Vagina (tissue), 2 donors: ENCODE results near the gene MAML3. TPM values are rescaled to one million over a fixed set of nuclear protein-coding genes. Genes with fewer than 3 reads are reported as not detected.
A peak's percentile ranks its signal among the peaks of the same experiment; 100 is the strongest.

ENCODE experiments used
- DNase-seq, 2 donors: peaks; one replicate each; pipeline ENCODE4 v3.0.0-alpha.2; 2017; ENCODE audit errors: extremely low spot score in 2 of 2
- H3K27ac ChIP-seq: fragments of 200-600 bp; sonication (generic); one replicate; pipeline ENCODE4 v1.5.1; 2019
- H3K27me3 ChIP-seq: fragments of 200-600 bp; sonication (generic); one replicate; pipeline ENCODE4 v1.5.1; 2019
- H3K36me3 ChIP-seq, 2 donors: fragments of 200-600 bp; sonication (generic); one replicate each; pipeline ENCODE4 v1.5.1; 2017 to 2019
- H3K4me1 ChIP-seq: fragments of 200-600 bp; sonication (generic); one replicate; pipeline ENCODE4 v1.5.1; 2019
- H3K4me3 ChIP-seq, 2 donors: fragments of 200-600 bp; sonication (generic); 1 replicate in 1 of 2; 2 replicates in 1 of 2; pipeline ENCODE4 v1.5.1; 2016 to 2019
- H3K9me3 ChIP-seq: fragments of 200-600 bp; sonication (generic); one replicate; pipeline ENCODE4 v1.5.1; 2019
- POLR2A ChIP-seq, 2 donors: fragments of 450-650 bp; IDR thresholded peaks; one replicate each; pipeline ENCODE4 v1.6.1; 2017; ENCODE audit warnings: antibody characterized with exemption in 2 of 2, mild to moderate bottlenecking in 2 of 2, moderate library complexity in 2 of 2
- POLR2AphosphoS5 ChIP-seq, 2 donors: sonication (generic); formaldehyde crosslinking; IDR thresholded peaks; one replicate each; pipeline ENCODE4 v1.9.0; 2017; ENCODE audit warnings: antibody characterized with exemption in 2 of 2, mild to moderate bottlenecking in 2 of 2, low read depth in 1 of 2; ENCODE audit not compliant: insufficient read depth in 1 of 2
- intact Hi-C: fragments of 100-400 bp; cut with DNase I; formaldehyde crosslinking; loops from one replicate; pipeline ENCODE4 v1.15.1; 2023
- total RNA-seq: library from RNA; depleted of rRNA; stranded (reverse); fragments of >200 nt; gene quantifications from one replicate; pipeline ENCODE4 v1.2.3, GENCODE V29; 2016
- TF ChIP-seq, protein P1 (sequence below), 3 experiments: fragments of 450-650 bp in 2 of 3; fragments of 200-600 bp in 1 of 3; sonication (generic) in 1 of 3; IDR thresholded peaks; one replicate each; pipeline ENCODE4 v1.5.1; 2017 to 2019; ENCODE audit warnings: antibody characterized with exemption in 3 of 3, mild to moderate bottlenecking in 2 of 3, moderate library complexity in 2 of 3

Gene MAML3
- total RNA-seq, 1 donor from 2014 or later: 16.2 TPM

DNA sequence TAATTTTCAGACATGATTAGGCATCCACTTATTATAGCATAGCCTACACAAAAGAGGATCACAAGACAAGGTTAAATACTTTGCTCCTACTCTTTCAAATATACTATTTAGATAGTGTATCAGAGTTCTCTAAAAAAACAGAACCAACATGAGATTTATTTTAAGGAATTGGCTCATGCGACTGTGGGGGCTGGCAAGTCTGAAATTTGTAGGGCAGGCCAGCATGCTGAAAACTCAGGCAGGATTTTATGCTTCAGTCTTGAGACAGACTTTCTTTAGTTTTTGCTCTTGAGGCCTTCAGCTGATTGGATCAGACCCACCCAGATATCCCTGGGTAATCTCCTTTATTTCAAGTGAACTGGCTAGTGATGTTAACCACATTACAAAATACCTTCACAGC, 169.5 kb downstream of the MAML3 start:
- DNase-seq: no peak
- no peaks in the 10 kb centered on the region for H3K9me3 ChIP-seq
- H3K4me1 ChIP-seq: peaks cover 27% of the 10 kb centered on the region
- no peak for TF ChIP-seq POLR2AphosphoS5 (IDR thresholded peaks at IDR 0.05; ENCODE audit: insufficient read depth in 1 of 2, low read depth in 1 of 2)
- no peak overlapping the region for H3K27ac ChIP-seq
- H3K36me3 ChIP-seq: no peaks in the 10 kb centered on the region
- no peaks in the 10 kb centered on the region for H3K27me3 ChIP-seq
- H3K4me3 ChIP-seq: no peak overlapping the region
- intact Hi-C loops: no loop called here

DNA sequence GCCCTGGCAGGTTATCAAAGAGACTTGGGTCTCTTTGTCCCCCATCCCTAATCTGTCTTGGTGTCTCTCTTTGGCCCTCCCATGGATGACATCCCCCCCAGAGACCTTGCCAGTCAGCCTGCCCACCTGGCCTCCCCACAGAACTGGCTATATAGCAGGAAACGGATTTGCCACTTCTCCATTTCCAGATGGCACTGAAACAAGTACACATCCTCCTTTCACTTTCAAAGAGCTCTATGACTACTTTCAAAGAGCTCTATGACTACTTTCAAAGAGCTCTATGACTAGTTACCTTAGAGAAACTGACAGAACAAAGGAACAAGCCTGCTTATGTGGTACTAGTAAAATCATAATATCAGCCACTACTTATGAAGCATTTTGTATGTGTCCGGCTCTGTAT, 175.3 kb downstream of the MAML3 start:
- Histone ChIP-seq H3K27ac (no peak overlapping the region), H3K9me3 (no peaks in the 10 kb centered on the region), H3K27me3 (no peaks in the 10 kb centered on the region), H3K4me3 (no peak overlapping the region), H3K4me1 (peaks cover 22% of the 10 kb centered on the region), H3K36me3 (no peaks in the 10 kb centered on the region)
- intact Hi-C loops: no loop called here
- DNase-seq: no peak
- TF ChIP-seq POLR2A (IDR thresholded peaks at IDR 0.05) (no peak), POLR2AphosphoS5 (IDR thresholded peaks at IDR 0.05; ENCODE audit: insufficient read depth in 1 of 2, low read depth in 1 of 2) (no peak)
- TF ChIP-seq, protein P1, sequence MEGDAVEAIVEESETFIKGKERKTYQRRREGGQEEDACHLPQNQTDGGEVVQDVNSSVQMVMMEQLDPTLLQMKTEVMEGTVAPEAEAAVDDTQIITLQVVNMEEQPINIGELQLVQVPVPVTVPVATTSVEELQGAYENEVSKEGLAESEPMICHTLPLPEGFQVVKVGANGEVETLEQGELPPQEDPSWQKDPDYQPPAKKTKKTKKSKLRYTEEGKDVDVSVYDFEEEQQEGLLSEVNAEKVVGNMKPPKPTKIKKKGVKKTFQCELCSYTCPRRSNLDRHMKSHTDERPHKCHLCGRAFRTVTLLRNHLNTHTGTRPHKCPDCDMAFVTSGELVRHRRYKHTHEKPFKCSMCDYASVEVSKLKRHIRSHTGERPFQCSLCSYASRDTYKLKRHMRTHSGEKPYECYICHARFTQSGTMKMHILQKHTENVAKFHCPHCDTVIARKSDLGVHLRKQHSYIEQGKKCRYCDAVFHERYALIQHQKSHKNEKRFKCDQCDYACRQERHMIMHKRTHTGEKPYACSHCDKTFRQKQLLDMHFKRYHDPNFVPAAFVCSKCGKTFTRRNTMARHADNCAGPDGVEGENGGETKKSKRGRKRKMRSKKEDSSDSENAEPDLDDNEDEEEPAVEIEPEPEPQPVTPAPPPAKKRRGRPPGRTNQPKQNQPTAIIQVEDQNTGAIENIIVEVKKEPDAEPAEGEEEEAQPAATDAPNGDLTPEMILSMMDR (IDR thresholded peaks at IDR 0.05): no peak

DNA sequence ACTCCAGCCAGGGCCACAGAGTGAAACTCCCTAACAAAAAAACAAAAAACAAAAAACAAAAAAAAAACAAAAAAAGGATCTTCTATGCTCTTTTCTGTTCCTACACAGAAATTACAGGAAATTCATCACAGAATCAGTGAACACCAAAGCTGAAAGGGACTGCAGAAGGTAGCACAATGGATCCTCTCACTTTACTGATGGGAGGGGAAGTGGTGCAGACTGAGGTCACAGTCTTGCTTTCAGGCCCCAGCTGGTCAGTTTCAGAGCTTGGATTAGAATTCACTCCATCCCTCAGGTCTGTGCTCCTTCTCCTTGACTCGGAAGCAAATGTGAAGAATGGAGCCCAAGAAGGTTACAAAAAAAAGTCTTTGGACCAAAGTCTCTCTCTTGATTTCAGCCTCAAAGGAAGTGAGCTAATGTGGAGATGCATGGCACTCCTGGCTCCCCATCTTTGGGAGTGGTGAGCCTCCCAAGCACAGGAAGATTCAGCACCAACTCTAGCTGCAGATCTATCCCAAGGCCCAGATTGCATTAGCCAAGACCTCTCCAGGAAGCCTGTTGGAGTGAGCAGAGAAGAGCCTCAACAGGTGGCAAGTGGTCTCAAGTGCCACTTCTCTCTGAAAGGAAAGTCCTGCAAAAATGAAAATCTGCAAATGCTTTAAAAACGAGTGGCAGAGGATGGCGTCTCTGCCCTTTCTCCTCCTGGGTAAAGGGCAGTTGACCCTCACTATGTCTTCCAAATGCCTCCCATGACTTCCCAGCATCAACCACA, 176.0 kb downstream of the MAML3 start:
- Histone ChIP-seq H3K4me3 (no peak overlapping the region), H3K27ac (no peak overlapping the region), H3K4me1 (peaks cover 22% of the 10 kb centered on the region), H3K27me3 (no peaks in the 10 kb centered on the region), H3K36me3 (no peaks in the 10 kb centered on the region), H3K9me3 (no peaks in the 10 kb centered on the region)
- no peak for DNase-seq
- intact Hi-C loops: no loop called here
- TF ChIP-seq POLR2AphosphoS5 (IDR thresholded peaks at IDR 0.05; ENCODE audit: insufficient read depth in 1 of 2, low read depth in 1 of 2) (no peak), POLR2A (IDR thresholded peaks at IDR 0.05) (no peak)
- TF ChIP-seq, protein P1 (IDR thresholded peaks at IDR 0.05): no peak

DNA sequence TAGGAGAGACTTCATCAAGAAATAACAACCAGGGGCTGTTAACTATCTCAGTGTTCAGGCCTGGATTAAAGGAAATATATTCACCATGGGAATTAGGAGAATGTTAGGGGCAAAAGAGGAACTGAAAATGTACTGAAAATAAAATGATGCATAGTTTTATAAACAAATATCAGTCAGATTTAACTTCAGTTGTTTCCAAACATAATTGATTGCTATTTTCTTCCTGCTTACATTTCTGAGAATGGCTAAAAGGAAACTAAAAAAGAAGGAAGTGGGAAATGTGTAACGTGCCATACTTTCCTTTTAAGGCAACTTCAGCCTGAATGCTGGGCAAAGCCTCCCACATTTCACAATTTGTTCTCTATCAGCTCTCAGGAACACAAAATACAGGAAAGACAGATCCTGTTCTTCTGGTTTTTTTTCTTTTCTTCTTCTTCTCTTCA, 178.1 kb downstream of the MAML3 start:
- Histone ChIP-seq H3K4me1 (peaks cover 22% of the 10 kb centered on the region), H3K27me3 (no peaks in the 10 kb centered on the region), H3K27ac (peak overlapping the region; percentile 76), H3K36me3 (no peaks in the 10 kb centered on the region), H3K9me3 (no peaks in the 10 kb centered on the region), H3K4me3 (no peak overlapping the region)
- intact Hi-C loops: no loop called here
- no peak for TF ChIP-seq POLR2A (IDR thresholded peaks at IDR 0.05)
- peak in 1 of 2 donors; percentile 96 for TF ChIP-seq POLR2AphosphoS5 (IDR thresholded peaks at IDR 0.05; ENCODE audit: insufficient read depth in 1 of 2, low read depth in 1 of 2)
- DNase-seq: no peak

DNA sequence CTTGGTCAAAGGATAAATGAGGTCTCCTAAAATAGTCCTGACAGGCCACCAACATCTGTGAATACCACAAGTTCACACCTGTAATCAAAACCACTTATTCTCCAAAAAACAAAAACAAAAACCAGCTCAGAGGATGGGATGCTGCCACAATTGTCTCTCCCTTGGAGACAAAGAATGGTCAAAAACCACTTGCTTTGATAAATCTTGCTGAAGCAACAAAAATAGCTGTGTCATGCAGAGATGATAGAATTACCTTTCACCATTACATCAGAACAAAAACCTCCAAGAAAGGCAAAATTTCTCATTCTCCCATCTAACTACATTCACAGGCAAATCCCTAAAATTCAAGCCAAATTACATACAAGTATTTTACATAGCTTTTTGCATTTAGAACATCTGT, 180.4 kb downstream of the MAML3 start:
- Histone ChIP-seq H3K36me3 (no peaks in the 10 kb centered on the region), H3K4me1 (peaks cover 22% of the 10 kb centered on the region), H3K4me3 (no peak overlapping the region), H3K9me3 (no peaks in the 10 kb centered on the region), H3K27me3 (no peaks in the 10 kb centered on the region), H3K27ac (no peak overlapping the region)
- DNase-seq: no peak
- TF ChIP-seq, protein P1 (IDR thresholded peaks at IDR 0.05): no peak
- TF ChIP-seq POLR2A (IDR thresholded peaks at IDR 0.05) (no peak), POLR2AphosphoS5 (IDR thresholded peaks at IDR 0.05; ENCODE audit: insufficient read depth in 1 of 2, low read depth in 1 of 2) (no peak)
- intact Hi-C loops: no loop called here

DNA sequence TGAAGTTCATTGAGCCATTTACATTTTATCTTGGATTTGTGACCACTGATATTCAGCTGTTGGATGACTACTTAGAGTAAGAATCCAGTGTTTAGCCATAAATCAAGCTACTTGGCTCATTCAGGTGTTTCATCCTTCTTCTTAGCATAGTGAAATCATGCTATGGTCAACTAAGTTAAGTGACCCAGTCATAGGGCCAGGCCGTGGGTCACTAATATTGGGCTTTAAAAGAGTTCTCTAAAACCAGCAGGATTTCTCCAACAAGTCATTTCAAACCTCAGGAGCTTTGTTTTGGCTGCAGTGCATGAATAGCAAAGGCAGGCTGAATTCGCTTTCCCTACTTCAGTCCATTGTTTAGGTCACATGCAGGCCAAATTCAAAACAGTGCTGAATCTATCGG, 181.0 kb downstream of the MAML3 start:
- no peaks in the 10 kb centered on the region for H3K36me3 ChIP-seq
- peaks cover 22% of the 10 kb centered on the region for H3K4me1 ChIP-seq
- H3K9me3 ChIP-seq: no peaks in the 10 kb centered on the region
- intact Hi-C loops: no loop called here
- H3K27me3 ChIP-seq: no peaks in the 10 kb centered on the region
- no peak overlapping the region for H3K27ac ChIP-seq
- H3K4me3 ChIP-seq: no peak overlapping the region
- no peak for DNase-seq
- no peak for TF ChIP-seq POLR2A (IDR thresholded peaks at IDR 0.05)
- no peak for TF ChIP-seq POLR2AphosphoS5 (IDR thresholded peaks at IDR 0.05; ENCODE audit: insufficient read depth in 1 of 2, low read depth in 1 of 2)
